HepG2 (cell line): ENCODE measurements around the gene LCN2.

Experiments used
- CREBL2 ChIP-seq: sonication (generic); formaldehyde crosslinking; IDR thresholded peaks from 2 replicates; pipeline ENCODE4 v1.8.1; 2023; ENCODE audit warnings: missing genetic modification reagents, mild to moderate bottlenecking, borderline replicate concordance
- CTCF ChIP-seq: sonication (generic); formaldehyde crosslinking; IDR thresholded peaks from 2 replicates; pipeline ENCODE4 v1.5.0; 2020; ENCODE audit warnings: mild to moderate bottlenecking, missing genetic modification reagents, moderate library complexity
- NFKB2 ChIP-seq: sonication (generic); formaldehyde crosslinking; IDR thresholded peaks from 2 replicates; pipeline ENCODE4 v1.4.0; 2020; ENCODE audit warnings: missing genetic modification reagents, borderline replicate concordance
- SMAD1 ChIP-seq: sonication (generic); formaldehyde crosslinking; IDR thresholded peaks from 2 replicates; pipeline ENCODE4 v1.4.0; 2020; ENCODE audit warnings: missing genetic modification reagents, low read depth, mild to moderate bottlenecking, borderline replicate concordance
- SNAI1 ChIP-seq: sonication (generic); formaldehyde crosslinking; IDR thresholded peaks from 2 replicates; pipeline ENCODE4 v1.5.0; 2020; ENCODE audit warnings: mild to moderate bottlenecking, missing genetic modification reagents, borderline replicate concordance
- ZFP82 ChIP-seq: sonication (generic); formaldehyde crosslinking; IDR thresholded peaks from 2 replicates; pipeline ENCODE4 v1.5.1; 2020; ENCODE audit warnings: mild to moderate bottlenecking, missing genetic modification reagents, borderline replicate concordance

- TF ChIP-seq CTCF (CRISPR knock-in tag) (no peak), ZFP82 (CRISPR knock-in tag) (no peak), CREBL2 (CRISPR knock-in tag) (no peak), SNAI1 (CRISPR knock-in tag) (no peak), SMAD1 (CRISPR knock-in tag) (no peak), NFKB2 (no peak)
These were observed 48.0 kb upstream of the LCN2 start for GRCh38 chr9:128101231-128101661.
